ENCODE results near the gene GCC2.
"Not testable (repeated sequence)": the region's sequence is repeated elsewhere in the genome, so short reads cannot be mapped to it uniquely, and the experiment has no call there.

The GCC2 gene

DNA sequence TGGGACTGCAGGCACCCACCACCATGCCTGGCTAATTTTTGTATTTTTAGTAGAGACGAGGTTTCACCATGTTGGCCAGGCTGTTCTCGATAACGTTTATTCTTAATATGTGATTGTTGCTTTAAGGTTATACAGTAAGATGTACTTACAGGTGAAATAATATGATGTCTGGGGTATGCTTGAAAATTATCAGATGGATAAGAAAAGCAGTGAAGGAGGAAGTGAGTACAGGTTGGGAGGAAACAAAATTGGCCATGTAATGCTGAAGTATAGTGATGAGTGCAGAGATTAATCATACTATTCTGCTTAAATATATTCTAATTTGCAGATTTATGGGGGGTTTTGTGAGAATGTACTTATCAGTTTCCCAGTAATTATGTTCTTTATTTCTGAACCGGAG is 3.0 kb downstream of the GCC2 start:
- H3K4me3 ChIP-seq (replicated peaks; ENCODE audit: low read depth, low read length) = no peak overlapping the region
- TF ChIP-seq, protein P1, sequence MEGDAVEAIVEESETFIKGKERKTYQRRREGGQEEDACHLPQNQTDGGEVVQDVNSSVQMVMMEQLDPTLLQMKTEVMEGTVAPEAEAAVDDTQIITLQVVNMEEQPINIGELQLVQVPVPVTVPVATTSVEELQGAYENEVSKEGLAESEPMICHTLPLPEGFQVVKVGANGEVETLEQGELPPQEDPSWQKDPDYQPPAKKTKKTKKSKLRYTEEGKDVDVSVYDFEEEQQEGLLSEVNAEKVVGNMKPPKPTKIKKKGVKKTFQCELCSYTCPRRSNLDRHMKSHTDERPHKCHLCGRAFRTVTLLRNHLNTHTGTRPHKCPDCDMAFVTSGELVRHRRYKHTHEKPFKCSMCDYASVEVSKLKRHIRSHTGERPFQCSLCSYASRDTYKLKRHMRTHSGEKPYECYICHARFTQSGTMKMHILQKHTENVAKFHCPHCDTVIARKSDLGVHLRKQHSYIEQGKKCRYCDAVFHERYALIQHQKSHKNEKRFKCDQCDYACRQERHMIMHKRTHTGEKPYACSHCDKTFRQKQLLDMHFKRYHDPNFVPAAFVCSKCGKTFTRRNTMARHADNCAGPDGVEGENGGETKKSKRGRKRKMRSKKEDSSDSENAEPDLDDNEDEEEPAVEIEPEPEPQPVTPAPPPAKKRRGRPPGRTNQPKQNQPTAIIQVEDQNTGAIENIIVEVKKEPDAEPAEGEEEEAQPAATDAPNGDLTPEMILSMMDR (IDR thresholded peaks at IDR 0.05; ENCODE audit: low read depth, low read length, missing control alignments) = no peak
- DNase-seq (ENCODE audit: extremely low read depth, low read depth) = no peak

- DNase-seq (ENCODE audit: extremely low read depth, low read depth); H3K4me3 ChIP-seq (replicated peaks; ENCODE audit: low read depth, low read length): not testable (repeated sequence)
These were observed 4.5 kb downstream of the GCC2 start for GRCh38 chr2:108453530-108453929.

DNA sequence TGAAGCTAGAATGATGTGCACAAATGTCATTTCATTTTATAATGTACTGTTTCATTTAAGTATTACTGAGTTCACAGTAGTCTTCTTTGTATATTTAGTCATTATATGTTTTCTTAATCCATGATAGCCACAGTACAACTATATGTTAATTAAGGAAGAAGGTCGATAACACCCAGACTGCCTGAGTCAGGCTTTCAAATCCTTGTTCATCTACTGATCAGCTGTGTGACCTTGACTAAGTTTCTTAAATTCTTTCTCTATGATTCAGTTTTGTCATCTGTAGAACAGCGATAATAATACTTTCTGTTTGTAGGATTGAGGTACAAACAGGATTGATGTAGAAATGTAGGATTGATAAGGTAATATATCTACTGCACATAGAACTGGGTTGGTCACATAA is 5.4 kb downstream of the GCC2 start:
- TF ChIP-seq, protein P1 (IDR thresholded peaks at IDR 0.05; ENCODE audit: low read depth, low read length, missing control alignments) = no peak
- DNase-seq (ENCODE audit: extremely low read depth, low read depth) = no peak
- no peak overlapping the region for H3K4me3 ChIP-seq (replicated peaks; ENCODE audit: low read depth, low read length)

GRCh38 chr2:108455571-108455970 is 6.6 kb downstream of the GCC2 start:
- H3K4me3 ChIP-seq (replicated peaks; ENCODE audit: low read depth, low read length) = no peak overlapping the region
- DNase-seq (ENCODE audit: extremely low read depth, low read depth) = no peak
- TF ChIP-seq, protein P1 (IDR thresholded peaks at IDR 0.05; ENCODE audit: low read depth, low read length, missing control alignments) = no peak

GRCh38 chr2:108458082-108458481 is 9.1 kb downstream of the GCC2 start:
- TF ChIP-seq, protein P1 (IDR thresholded peaks at IDR 0.05; ENCODE audit: low read depth, low read length, missing control alignments) = no peak
- no peak overlapping the region for H3K4me3 ChIP-seq (replicated peaks; ENCODE audit: low read depth, low read length)
- DNase-seq (ENCODE audit: extremely low read depth, low read depth) = no peak

DNA sequence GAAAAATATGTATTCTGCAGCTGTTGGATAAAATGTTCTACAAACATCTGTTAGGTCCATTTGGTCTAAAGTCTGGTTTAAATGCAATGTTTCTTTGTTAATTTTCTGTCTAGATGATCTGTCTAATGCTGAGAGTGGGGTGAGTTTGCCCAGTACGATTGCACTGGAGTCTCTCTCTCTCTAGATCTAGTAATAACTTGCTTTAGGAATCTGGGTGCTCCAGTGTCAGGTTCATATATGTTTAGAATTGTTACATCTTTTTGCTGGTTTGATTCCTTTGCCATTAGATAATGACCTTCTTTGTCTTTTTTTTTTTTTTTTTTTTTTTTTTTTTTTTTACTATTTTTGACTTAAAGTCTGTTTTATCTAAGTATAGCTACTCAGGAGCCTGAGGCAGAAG is 10.4 kb downstream of the GCC2 start:
- DNase-seq (ENCODE audit: extremely low read depth, low read depth) = no peak
- H3K4me3 ChIP-seq (replicated peaks; ENCODE audit: low read depth, low read length) = no peak overlapping the region
- TF ChIP-seq, protein P1 (IDR thresholded peaks at IDR 0.05; ENCODE audit: low read depth, low read length, missing control alignments) = no peak

DNA sequence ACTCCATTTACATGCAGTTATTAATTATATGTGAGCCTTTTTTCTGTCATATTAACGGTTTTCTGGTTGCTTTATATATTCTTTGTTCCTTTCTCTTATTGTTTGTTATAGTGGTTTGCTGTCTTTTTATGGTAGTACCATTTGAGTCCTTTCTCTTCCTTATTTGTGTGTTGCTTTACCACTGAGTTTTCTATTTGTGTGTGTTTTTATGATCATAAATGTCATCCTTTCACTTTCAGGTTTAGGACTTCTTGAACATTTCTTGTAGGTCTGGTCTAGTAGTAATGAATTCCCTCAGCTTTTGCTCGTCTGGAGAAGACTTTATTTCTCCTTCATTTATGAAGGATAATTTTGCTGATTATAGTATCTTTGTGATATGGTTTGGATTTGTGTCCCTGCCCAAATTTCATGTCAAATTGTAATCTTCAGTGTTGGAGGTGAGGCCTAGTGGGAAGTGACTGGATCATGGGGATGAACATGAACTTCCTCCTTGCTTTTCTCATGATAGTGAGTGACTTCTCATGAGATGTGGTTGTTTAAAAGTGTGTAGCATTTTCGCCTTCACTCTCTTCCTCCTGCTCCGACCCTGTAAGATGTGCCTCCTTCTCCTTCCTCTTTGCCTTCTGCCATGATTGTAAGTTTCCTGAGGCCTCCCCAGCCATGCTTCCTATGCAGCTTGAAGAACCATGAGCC is 11.5 kb downstream of the GCC2 start:
- no peak for DNase-seq (ENCODE audit: extremely low read depth, low read depth)
- TF ChIP-seq, protein P1 (IDR thresholded peaks at IDR 0.05; ENCODE audit: low read depth, low read length, missing control alignments) = no peak
- no peak overlapping the region for H3K4me3 ChIP-seq (replicated peaks; ENCODE audit: low read depth, low read length)

Data from HFF-Myc (cell line).